Activated naive CD8-positive, alpha-beta T cell treated with anti-CD3 and anti-CD28 coated beads, Interleukin-2, amount 50 U/mL, for 24 hours (primary cell): ENCODE data around the gene TCHH.
A peak's percentile ranks its signal among the peaks of the same experiment; 100 is the strongest.
"Not testable (repeated sequence)": the region's sequence is repeated elsewhere in the genome, so short reads cannot be mapped to it uniquely, and the experiment has no call there.

Experiments used
- ATAC-seq: fragments of 150-1000 bp; cut with Tn5 transposase; one replicate; pipeline ENCODE4 v1.10.0; 2021
- DNase-seq: peaks from one replicate; pipeline ENCODE4 v3.0.0; 2021
- H3K27ac Mint-ChIP-seq: one replicate; pipeline ENCODE4 v1.8.0; 2021; ENCODE audit warnings: mild to moderate bottlenecking, mixed read lengths
- H3K27me3 Mint-ChIP-seq: one replicate; pipeline ENCODE4 v1.8.0; 2021; ENCODE audit warnings: mixed read lengths
- H3K36me3 Mint-ChIP-seq: one replicate; pipeline ENCODE4 v1.8.0; 2021; ENCODE audit warnings: low read depth, mixed read lengths
- H3K4me1 Mint-ChIP-seq: one replicate; pipeline ENCODE4 v1.8.0; 2021; ENCODE audit warnings: mixed read lengths
- H3K4me3 Mint-ChIP-seq: one replicate; pipeline ENCODE4 v1.8.0; 2021; ENCODE audit warnings: mild to moderate bottlenecking, moderate library complexity, mixed read lengths
- H3K9me3 Mint-ChIP-seq: one replicate; pipeline ENCODE4 v1.8.0; 2021; ENCODE audit warnings: mixed read lengths

Gene TCHH

GRCh38 chr1:152115344-152115743 lies at the start of gene TCHH:
Gene TCHH, minus strand, starts transcription at chr1:152115444. Its CDS starts 1,364 bp downstream, at chr1:152114080.
- ATAC-seq: no peak
- no peak within 1 kb of the TSS for H3K4me3 Mint-ChIP-seq
- no peaks in the 10 kb centered on the region for H3K9me3 Mint-ChIP-seq
- no peak for DNase-seq
- peaks cover 30% of the 10 kb centered on the region for H3K27me3 Mint-ChIP-seq
- peaks cover 2% of the 10 kb centered on the region for H3K36me3 Mint-ChIP-seq
- no peak within 1 kb of the TSS for H3K27ac Mint-ChIP-seq
- no peaks in the 10 kb centered on the region for H3K4me1 Mint-ChIP-seq

DNA sequence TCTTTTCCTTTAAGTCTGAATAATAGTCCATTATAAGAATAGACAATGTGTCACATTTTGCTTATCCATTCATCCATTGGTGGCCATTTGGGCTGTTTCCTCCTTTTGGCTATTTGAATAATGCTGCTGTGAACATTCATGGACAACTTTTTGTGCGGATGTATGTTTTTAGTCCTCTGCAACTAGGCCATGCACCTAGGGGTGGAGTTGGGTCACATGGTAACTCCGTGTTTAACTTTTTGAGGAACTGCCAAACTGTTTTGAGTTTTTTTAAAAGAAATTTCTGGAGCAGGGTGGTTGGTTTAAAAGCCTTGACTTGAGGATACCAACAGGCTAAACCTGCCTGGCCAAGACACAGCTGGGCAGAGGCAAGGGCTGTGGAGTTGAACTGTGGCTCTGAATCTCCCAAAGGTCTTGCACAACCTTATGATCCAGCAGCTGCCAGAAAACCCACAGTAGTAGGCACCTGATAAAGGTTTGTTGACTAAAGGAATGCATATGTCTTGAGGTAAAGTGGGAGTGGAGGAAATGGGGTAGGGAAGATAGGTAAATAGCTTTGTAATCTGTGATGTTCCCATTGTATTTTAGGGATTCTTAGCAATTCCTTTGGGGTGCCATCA lies 49.4 kb upstream of the TCHH start:
- Mint-ChIP-seq H3K9me3 (no peaks in the 10 kb centered on the region), H3K36me3 (no peaks in the 10 kb centered on the region), H3K27ac (no peak overlapping the region), H3K4me1 (peaks cover 9% of the 10 kb centered on the region), H3K27me3 (peaks cover 4% of the 10 kb centered on the region), H3K4me3 (no peak overlapping the region)
- no peak for DNase-seq
- no peak for ATAC-seq

DNA sequence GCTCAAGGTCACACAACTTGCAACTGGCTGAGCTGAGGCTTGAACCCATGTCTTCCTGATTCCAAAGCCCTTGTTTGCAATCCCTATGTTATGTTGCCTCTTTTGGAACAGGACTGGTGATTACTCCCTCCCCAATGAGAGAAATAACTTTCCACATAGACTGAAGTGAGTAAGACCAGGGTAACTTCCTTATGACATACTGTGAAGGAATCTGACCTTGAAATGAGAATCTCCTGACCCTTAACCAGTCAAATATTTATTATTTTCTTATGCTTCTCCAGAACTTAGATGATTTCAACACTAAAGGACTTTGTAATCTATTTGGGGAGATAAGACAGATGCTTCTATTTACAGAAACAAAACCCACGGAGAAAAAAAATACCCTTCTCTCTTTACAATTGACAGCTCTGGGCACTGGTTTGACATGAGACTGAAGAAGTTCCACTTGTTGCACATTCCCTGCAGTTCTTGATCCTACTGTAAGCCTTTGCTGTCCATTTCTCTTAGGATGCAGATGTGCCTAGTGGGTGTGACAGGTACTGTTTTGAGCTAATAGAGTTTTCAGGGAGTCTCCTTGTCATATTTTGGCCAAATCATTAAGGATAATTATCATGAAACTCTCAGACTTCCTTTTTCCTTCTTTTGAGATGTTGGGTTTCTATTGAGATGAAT lies 47.7 kb upstream of the TCHH start:
- no peak overlapping the region for H3K4me3 Mint-ChIP-seq
- H3K27ac Mint-ChIP-seq: no peak overlapping the region
- DNase-seq (no peak), ATAC-seq (no peak)
- H3K4me1 Mint-ChIP-seq: peaks cover 9% of the 10 kb centered on the region
- no peaks in the 10 kb centered on the region for H3K9me3 Mint-ChIP-seq
- H3K36me3 Mint-ChIP-seq: no peaks in the 10 kb centered on the region
- H3K27me3 Mint-ChIP-seq: peaks cover 4% of the 10 kb centered on the region

- ATAC-seq: no peak
- Mint-ChIP-seq H3K27ac (no peak overlapping the region), H3K4me1 (peaks cover 3% of the 10 kb centered on the region), H3K9me3 (no peaks in the 10 kb centered on the region), H3K27me3 (peaks cover 4% of the 10 kb centered on the region), H3K36me3 (no peaks in the 10 kb centered on the region), H3K4me3 (no peak overlapping the region)
- DNase-seq: no peak
Measured at GRCh38 chr1:152160576-152160975, 45.3 kb upstream of the TCHH start.

GRCh38 chr1:152159144-152159543 lies 43.9 kb upstream of the TCHH start, which contains the start of gene RPTN:
Gene RPTN, minus strand, starts transcription at chr1:152159228. Its CDS starts 1,339 bp downstream, at chr1:152157889.
- H3K36me3 Mint-ChIP-seq: no peaks in the 10 kb centered on the region
- no peak within 1 kb of the TSS for H3K4me3 Mint-ChIP-seq
- no peak for DNase-seq
- no peak within 1 kb of the TSS for H3K27ac Mint-ChIP-seq
- H3K27me3 Mint-ChIP-seq: peaks cover 4% of the 10 kb centered on the region
- no peak for ATAC-seq
- H3K9me3 Mint-ChIP-seq: no peaks in the 10 kb centered on the region
- H3K4me1 Mint-ChIP-seq: no peaks in the 10 kb centered on the region

- no peak overlapping the region for H3K27ac Mint-ChIP-seq
- no peaks in the 10 kb centered on the region for H3K4me1 Mint-ChIP-seq
- H3K36me3 Mint-ChIP-seq: peaks cover 2% of the 10 kb centered on the region
- DNase-seq (no peak), ATAC-seq (no peak)
- H3K27me3 Mint-ChIP-seq: peaks cover 4% of the 10 kb centered on the region
- no peak overlapping the region for H3K4me3 Mint-ChIP-seq
- peaks cover 3% of the 10 kb centered on the region for H3K9me3 Mint-ChIP-seq
Measured at GRCh38 chr1:152153996-152154395, 38.8 kb upstream of the TCHH start.

GRCh38 chr1:152151646-152152045 lies 36.4 kb upstream of the TCHH start:
- Mint-ChIP-seq H3K4me3 (no peak overlapping the region), H3K9me3 (peaks cover 15% of the 10 kb centered on the region)

GRCh38 chr1:152148981-152149380 lies 33.7 kb upstream of the TCHH start:
- Mint-ChIP-seq H3K27me3 (peaks cover 9% of the 10 kb centered on the region), H3K27ac (no peak overlapping the region), H3K9me3 (peaks cover 23% of the 10 kb centered on the region), H3K36me3 (peaks cover 4% of the 10 kb centered on the region), H3K4me3 (no peak overlapping the region), H3K4me1 (no peaks in the 10 kb centered on the region)
- ATAC-seq (no peak), DNase-seq (no peak)

More at GRCh38 chr1:152151646-152152045, 36.4 kb upstream of the TCHH start:
- Mint-ChIP-seq H3K27ac (no peak overlapping the region), H3K36me3 (peaks cover 4% of the 10 kb centered on the region), H3K4me1 (no peaks in the 10 kb centered on the region), H3K27me3 (peaks cover 4% of the 10 kb centered on the region)
- ATAC-seq (no peak), DNase-seq (no peak)

- DNase-seq: no peak
- no peak overlapping the region for H3K4me3 Mint-ChIP-seq
- no peak overlapping the region for H3K27ac Mint-ChIP-seq
- no peak for ATAC-seq
- H3K4me1 Mint-ChIP-seq: peaks cover 8% of the 10 kb centered on the region
- H3K9me3 Mint-ChIP-seq: peaks cover 23% of the 10 kb centered on the region
- peaks cover 12% of the 10 kb centered on the region for H3K27me3 Mint-ChIP-seq
- H3K36me3 Mint-ChIP-seq: peaks cover 4% of the 10 kb centered on the region
Measured at GRCh38 chr1:152148051-152148450, 32.8 kb upstream of the TCHH start.

- H3K4me1 Mint-ChIP-seq: peaks cover 9% of the 10 kb centered on the region
- H3K9me3 Mint-ChIP-seq: peaks cover 23% of the 10 kb centered on the region
- H3K36me3 Mint-ChIP-seq: peaks cover 4% of the 10 kb centered on the region
- ATAC-seq (no peak), DNase-seq (no peak)
- peaks cover 24% of the 10 kb centered on the region for H3K27me3 Mint-ChIP-seq
- no peak overlapping the region for H3K27ac Mint-ChIP-seq
- no peak overlapping the region for H3K4me3 Mint-ChIP-seq
Measured at GRCh38 chr1:152145769-152146168, 30.5 kb upstream of the TCHH start.

DNA sequence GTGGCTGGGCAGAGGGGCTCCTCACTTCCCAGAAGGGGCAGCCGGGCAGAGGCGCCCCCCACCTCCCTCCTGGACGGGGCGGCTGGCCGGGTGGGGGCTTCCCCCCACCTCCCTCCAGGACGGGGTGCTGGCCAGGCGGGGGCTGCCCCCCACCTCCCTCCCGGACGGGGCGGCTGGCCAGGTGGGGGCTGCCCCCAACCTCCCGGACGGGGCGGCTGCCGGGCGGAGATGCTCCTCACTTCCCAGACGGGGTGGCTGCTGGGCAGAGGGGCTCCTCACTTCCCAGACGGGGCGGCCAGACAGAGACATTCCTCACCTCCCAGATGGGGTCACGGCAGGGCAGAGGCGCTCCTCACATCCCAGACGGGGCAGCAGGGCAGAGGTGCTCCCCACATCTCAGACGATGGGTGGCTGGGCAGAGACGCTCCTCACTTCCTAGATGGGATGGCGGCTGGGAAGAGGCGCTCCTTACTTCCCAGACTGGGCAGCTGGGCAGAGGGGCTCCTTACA lies 29.5 kb upstream of the TCHH start:
- not testable (repeated sequence) for H3K27ac Mint-ChIP-seq, H3K4me1 Mint-ChIP-seq, ATAC-seq, H3K4me3 Mint-ChIP-seq, H3K36me3 Mint-ChIP-seq, DNase-seq
- Mint-ChIP-seq H3K27me3 (peaks cover 28% of the 10 kb centered on the region), H3K9me3 (peaks cover 23% of the 10 kb centered on the region)

GRCh38 chr1:152143150-152143887 lies 28.1 kb upstream of the TCHH start:
- ATAC-seq (peak; percentile 97), DNase-seq (peak; percentile 7)
- H3K27me3 Mint-ChIP-seq: peaks cover 31% of the 10 kb centered on the region
- peaks cover 13% of the 10 kb centered on the region for H3K9me3 Mint-ChIP-seq
- H3K27ac Mint-ChIP-seq: no peak overlapping the region
- H3K4me1 Mint-ChIP-seq: peaks cover 9% of the 10 kb centered on the region
- H3K4me3 Mint-ChIP-seq: no peak overlapping the region
- H3K36me3 Mint-ChIP-seq: no peaks in the 10 kb centered on the region

DNA sequence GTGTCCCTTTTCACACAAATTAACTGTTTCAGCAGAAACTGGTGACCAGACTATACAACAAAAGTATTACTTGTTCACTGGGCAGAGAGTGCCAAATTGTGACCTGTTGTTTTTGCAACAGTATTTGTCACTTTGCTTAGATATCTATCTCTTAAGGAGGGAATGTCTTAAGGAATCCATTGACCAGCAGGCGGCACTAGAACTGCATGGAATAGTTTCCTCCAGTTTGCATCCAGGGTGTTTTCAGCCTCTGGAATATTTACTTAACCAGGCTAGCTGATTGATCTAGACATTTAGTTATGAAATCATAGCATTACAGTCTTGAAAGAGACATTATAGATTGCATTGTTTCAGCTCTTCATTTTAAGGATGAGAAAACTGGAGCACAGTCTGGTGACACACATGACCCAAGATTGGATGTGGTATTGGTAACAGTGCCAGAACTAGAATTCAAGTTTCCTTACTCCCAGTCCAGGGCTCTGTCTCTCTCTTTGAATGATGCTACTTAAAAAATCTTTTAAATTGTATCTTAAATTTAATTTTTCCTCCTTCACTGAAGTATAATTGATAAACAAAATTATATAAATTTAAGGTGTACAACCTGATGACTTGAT lies 26.8 kb upstream of the TCHH start:
- DNase-seq: peak; percentile 26

GRCh38 chr1:152137215-152137614 lies 22.0 kb upstream of the TCHH start:
- no peaks in the 10 kb centered on the region for H3K36me3 Mint-ChIP-seq
- H3K27me3 Mint-ChIP-seq: peaks cover 47% of the 10 kb centered on the region

More for the DNA sequence above, 26.8 kb upstream of the TCHH start:
- no peak for ATAC-seq
- H3K4me1 Mint-ChIP-seq: peaks cover 9% of the 10 kb centered on the region
- no peak overlapping the region for H3K4me3 Mint-ChIP-seq
- H3K27ac Mint-ChIP-seq: no peak overlapping the region
- peaks cover 36% of the 10 kb centered on the region for H3K27me3 Mint-ChIP-seq
- peaks cover 11% of the 10 kb centered on the region for H3K9me3 Mint-ChIP-seq
- no peaks in the 10 kb centered on the region for H3K36me3 Mint-ChIP-seq

More at GRCh38 chr1:152137215-152137614, 22.0 kb upstream of the TCHH start:
- ATAC-seq (no peak), DNase-seq (no peak)
- Mint-ChIP-seq H3K4me1 (no peaks in the 10 kb centered on the region), H3K27ac (no peak overlapping the region), H3K4me3 (no peak overlapping the region), H3K9me3 (peaks cover 17% of the 10 kb centered on the region)
